ENCODE results near the gene RAP1GAP.
"Not testable (repeated sequence)": the region's sequence is repeated elsewhere in the genome, so short reads cannot be mapped to it uniquely, and the experiment has no call there.

Gene RAP1GAP

DNA sequence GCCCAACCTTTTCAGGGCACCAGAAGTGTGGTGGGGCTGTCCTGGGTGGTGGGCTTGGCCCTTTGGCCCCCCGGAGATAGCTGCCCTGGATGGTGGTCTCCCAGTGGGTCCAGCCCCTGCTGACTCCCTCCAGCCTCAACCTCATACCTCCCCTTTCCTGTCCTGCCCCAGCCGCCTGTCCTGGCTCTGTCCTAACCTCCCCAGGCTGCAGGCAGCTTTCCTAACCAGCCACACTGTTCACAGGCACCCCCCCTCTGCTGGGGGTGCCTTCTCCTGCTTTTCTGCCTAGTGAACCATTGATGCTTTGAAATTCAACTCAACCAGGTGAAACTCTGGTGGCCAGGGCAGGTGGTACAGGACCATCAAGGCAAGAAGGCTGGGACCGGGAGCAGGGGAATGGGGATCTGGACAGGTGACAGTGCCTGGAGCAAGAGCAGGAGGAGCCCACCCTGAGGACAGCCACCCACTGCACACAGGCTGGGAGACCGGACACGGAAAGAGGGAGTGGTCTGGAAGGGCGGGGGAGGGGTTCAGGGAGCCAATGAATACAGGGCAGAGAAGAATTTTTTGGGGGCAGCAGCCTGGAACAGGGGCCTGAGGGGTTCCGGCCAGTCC, 35.9 kb downstream of the RAP1GAP start:
- no peak overlapping the region for H3K4me3 ChIP-seq (ENCODE audit: low read depth, low read length)
- DNase-seq (ENCODE audit: low read depth): no peak
- no peak for TF ChIP-seq CTCF (IDR thresholded peaks at IDR 0.05; ENCODE audit: low read depth, low read length, missing control alignments)

GRCh38 chr1:21631944-21632887, 36.9 kb downstream of the RAP1GAP start:
- no peak for DNase-seq (ENCODE audit: low read depth)
- TF ChIP-seq CTCF (IDR thresholded peaks at IDR 0.05; ENCODE audit: low read depth, low read length, missing control alignments): no peak
- H3K4me3 ChIP-seq (ENCODE audit: low read depth, low read length): no peak overlapping the region

- H3K4me3 ChIP-seq (ENCODE audit: low read depth, low read length); DNase-seq (ENCODE audit: low read depth): not testable (repeated sequence)
These were observed 37.6 kb downstream of the RAP1GAP start for GRCh38 chr1:21631590-21631943.

DNA sequence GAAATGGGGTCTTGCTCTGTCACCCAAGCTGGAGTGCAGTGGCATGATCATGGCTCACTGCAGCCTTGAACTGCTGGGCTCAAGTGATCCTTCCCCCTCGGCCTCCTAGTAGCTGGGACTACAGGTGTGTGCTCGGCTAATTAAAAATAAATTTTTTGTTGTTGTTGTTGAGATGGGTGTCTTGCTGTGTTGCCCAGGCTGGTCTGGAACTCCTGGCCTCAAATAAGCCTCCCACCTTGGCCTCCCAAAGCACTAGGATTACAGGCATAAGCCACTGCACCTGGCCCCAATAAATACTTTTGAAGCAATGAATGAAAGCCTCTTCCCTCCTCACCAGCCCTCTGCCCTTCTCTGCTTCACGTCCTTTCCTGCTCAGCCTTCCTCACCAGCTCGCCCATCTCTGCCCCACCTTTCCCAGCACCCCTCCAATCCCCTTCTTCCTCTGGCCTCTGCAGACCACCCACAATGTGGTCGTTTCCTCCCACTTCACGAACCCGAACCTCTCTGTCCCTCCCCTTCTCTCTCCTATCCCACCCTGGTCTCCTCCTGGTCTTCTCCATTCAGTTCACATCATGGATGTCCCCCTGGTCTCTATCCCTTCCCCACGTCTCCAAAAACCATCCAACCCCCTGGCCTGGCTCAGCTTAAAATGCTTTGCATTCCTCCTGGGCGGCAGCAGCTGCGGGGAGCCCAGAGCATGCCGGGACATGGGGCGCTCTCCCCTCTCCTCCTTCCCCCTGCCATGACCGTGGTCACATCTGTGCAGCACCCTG, 38.4 kb downstream of the RAP1GAP start:
- TF ChIP-seq CTCF (IDR thresholded peaks at IDR 0.05; ENCODE audit: low read depth, low read length, missing control alignments): no peak
- DNase-seq (ENCODE audit: low read depth): no peak
- H3K4me3 ChIP-seq (ENCODE audit: low read depth, low read length): no peak overlapping the region

DNA sequence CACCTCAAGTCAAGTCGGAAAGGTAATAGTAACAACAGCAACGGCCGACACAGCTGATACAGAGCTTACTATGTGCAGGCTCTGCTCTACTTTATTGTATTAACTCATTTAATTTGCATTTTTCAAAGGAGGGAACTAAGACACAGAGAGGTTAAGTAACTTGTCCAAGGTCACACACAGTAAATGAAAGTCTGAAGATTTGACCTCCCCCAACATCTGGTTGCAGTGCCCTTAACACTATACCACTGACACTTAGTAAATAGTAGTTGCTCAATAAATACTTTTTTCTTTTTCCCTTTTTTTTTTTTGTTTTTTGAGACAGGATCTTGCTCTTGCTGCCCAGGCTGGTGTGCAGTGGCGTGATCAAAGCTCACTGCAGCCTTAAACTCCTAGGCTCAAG, 39.2 kb downstream of the RAP1GAP start:
- no peak for DNase-seq (ENCODE audit: low read depth)
- no peak overlapping the region for H3K4me3 ChIP-seq (ENCODE audit: low read depth, low read length)
- TF ChIP-seq CTCF (IDR thresholded peaks at IDR 0.05; ENCODE audit: low read depth, low read length, missing control alignments): no peak

- H3K4me3 ChIP-seq (ENCODE audit: low read depth, low read length): no peak overlapping the region
- TF ChIP-seq CTCF (IDR thresholded peaks at IDR 0.05; ENCODE audit: low read depth, low read length, missing control alignments): no peak
- DNase-seq (ENCODE audit: low read depth): no peak
These were observed 40.3 kb downstream of the RAP1GAP start for GRCh38 chr1:21628798-21629393.

- DNase-seq (ENCODE audit: low read depth): no peak
- no peak overlapping the region for H3K4me3 ChIP-seq (ENCODE audit: low read depth, low read length)
- no peak for TF ChIP-seq CTCF (IDR thresholded peaks at IDR 0.05; ENCODE audit: low read depth, low read length, missing control alignments)
These were observed 42.2 kb downstream of the RAP1GAP start for GRCh38 chr1:21626921-21627339.
